ENCODE data around the gene HOXD9.

HOXD9 gene

GRCh38 chr2:176103194-176103593 is 19.3 kb upstream of the HOXD9 start:
- no peak overlapping the region for H3K18ac ChIP-seq (ENCODE audit: low read length)
- H2AFZ ChIP-seq (ENCODE audit: insufficient read depth, low read length, poor library complexity) = no peak overlapping the region
- DNase-seq = no peak
- no peak overlapping the region for H3K4me3 ChIP-seq (ENCODE audit: low read depth, low read length)
- no peak overlapping the region for H4K8ac ChIP-seq (ENCODE audit: low read depth, low read length)
- no peak overlapping the region for H2BK5ac ChIP-seq (ENCODE audit: low read depth, low read length, poor library complexity)
- H3K4me2 ChIP-seq (ENCODE audit: low read length) = no peak overlapping the region
- H2BK120ac ChIP-seq (ENCODE audit: insufficient read depth, low read length, poor library complexity) = no peak overlapping the region
- WGBS (ENCODE audit: extremely low coverage, insufficient coverage, insufficient read length) = no CpG with 5 or more reads among the region's 7 CpGs
- H3K79me1 ChIP-seq (ENCODE audit: low read length) = peaks cover 4% of the 10 kb centered on the region
- no peaks in the 10 kb centered on the region for H3K79me2 ChIP-seq (ENCODE audit: control insufficient read depth, insufficient read depth, low read length, poor library complexity)
- H3K27me3 ChIP-seq (ENCODE audit: insufficient read depth, low read length) = peaks cover 91% of the 10 kb centered on the region
- H4K12ac ChIP-seq (ENCODE audit: low read depth, low read length) = no peak overlapping the region
- peaks cover 10 to 25% of the 10 kb centered on the region in 2 experiments for H3K4me1 ChIP-seq (ENCODE audit: control insufficient read depth in 1 of 2, insufficient read depth in 2 of 2, low read length in 2 of 2)
- no peak overlapping the region for H3K4ac ChIP-seq (ENCODE audit: low read depth, low read length)
- no peak overlapping the region for H4K91ac ChIP-seq (ENCODE audit: low read depth, low read length)
- no peak overlapping the region for H3K14ac ChIP-seq (ENCODE audit: low read length)
- no peak overlapping the region for H3K9ac ChIP-seq (ENCODE audit: low read length)
- no peak overlapping the region for H3K23ac ChIP-seq (ENCODE audit: low read length)
- no peak overlapping the region for H2AK5ac ChIP-seq (ENCODE audit: low read length)
- no peak overlapping the region for H2BK12ac ChIP-seq (ENCODE audit: low read length)
- H3K9me3 ChIP-seq (ENCODE audit: insufficient read depth, low read depth, low read length) = peaks cover 16% of the 10 kb centered on the region
- no peak overlapping the region for H3K27ac ChIP-seq (ENCODE audit: low read depth, low read length)
- no peaks in the 10 kb centered on the region for H3K36me3 ChIP-seq (ENCODE audit: control insufficient read depth in 1 of 2, insufficient read depth in 2 of 2, low read length in 2 of 2)

GRCh38 chr2:176103742-176104315 is 18.7 kb upstream of the HOXD9 start:
- no peak overlapping the region for H4K91ac ChIP-seq (ENCODE audit: low read depth, low read length)
- no peak overlapping the region for H2BK12ac ChIP-seq (ENCODE audit: low read length)
- WGBS (ENCODE audit: extremely low coverage, insufficient coverage, insufficient read length) = no CpG with 5 or more reads among the region's 17 CpGs
- no peak overlapping the region for H4K8ac ChIP-seq (ENCODE audit: low read depth, low read length)
- H3K9ac ChIP-seq (ENCODE audit: low read length) = no peak overlapping the region
- H2AFZ ChIP-seq (ENCODE audit: insufficient read depth, low read length, poor library complexity) = no peak overlapping the region
- H3K79me1 ChIP-seq (ENCODE audit: low read length) = peaks cover 4% of the 10 kb centered on the region
- H3K27ac ChIP-seq (ENCODE audit: low read depth, low read length) = no peak overlapping the region
- no peak overlapping the region for H4K12ac ChIP-seq (ENCODE audit: low read depth, low read length)
- peaks cover 14% of the 10 kb centered on the region for H3K9me3 ChIP-seq (ENCODE audit: insufficient read depth, low read depth, low read length)
- no peak for DNase-seq
- H3K23ac ChIP-seq (ENCODE audit: low read length) = no peak overlapping the region
- H2AK5ac ChIP-seq (ENCODE audit: low read length) = no peak overlapping the region
- no peak overlapping the region for H2BK120ac ChIP-seq (ENCODE audit: insufficient read depth, low read length, poor library complexity)
- no peak overlapping the region for H2BK5ac ChIP-seq (ENCODE audit: low read depth, low read length, poor library complexity)
- no peak overlapping the region for H3K4me3 ChIP-seq (ENCODE audit: low read depth, low read length)
- H3K27me3 ChIP-seq (ENCODE audit: insufficient read depth, low read length) = peaks cover 91% of the 10 kb centered on the region
- peak overlapping the region; percentile 42 for H3K4me2 ChIP-seq (ENCODE audit: low read length)
- no peak overlapping the region for H3K4ac ChIP-seq (ENCODE audit: low read depth, low read length)
- no peaks in the 10 kb centered on the region for H3K36me3 ChIP-seq (ENCODE audit: control insufficient read depth in 1 of 2, insufficient read depth in 2 of 2, low read length in 2 of 2)
- no peaks in the 10 kb centered on the region for H3K79me2 ChIP-seq (ENCODE audit: control insufficient read depth, insufficient read depth, low read length, poor library complexity)
- H3K4me1 ChIP-seq (ENCODE audit: control insufficient read depth in 1 of 2, insufficient read depth in 2 of 2, low read length in 2 of 2) = peaks cover 10 to 19% of the 10 kb centered on the region in 2 experiments
- no peak overlapping the region for H3K14ac ChIP-seq (ENCODE audit: low read length)
- H3K18ac ChIP-seq (ENCODE audit: low read length) = no peak overlapping the region

DNA sequence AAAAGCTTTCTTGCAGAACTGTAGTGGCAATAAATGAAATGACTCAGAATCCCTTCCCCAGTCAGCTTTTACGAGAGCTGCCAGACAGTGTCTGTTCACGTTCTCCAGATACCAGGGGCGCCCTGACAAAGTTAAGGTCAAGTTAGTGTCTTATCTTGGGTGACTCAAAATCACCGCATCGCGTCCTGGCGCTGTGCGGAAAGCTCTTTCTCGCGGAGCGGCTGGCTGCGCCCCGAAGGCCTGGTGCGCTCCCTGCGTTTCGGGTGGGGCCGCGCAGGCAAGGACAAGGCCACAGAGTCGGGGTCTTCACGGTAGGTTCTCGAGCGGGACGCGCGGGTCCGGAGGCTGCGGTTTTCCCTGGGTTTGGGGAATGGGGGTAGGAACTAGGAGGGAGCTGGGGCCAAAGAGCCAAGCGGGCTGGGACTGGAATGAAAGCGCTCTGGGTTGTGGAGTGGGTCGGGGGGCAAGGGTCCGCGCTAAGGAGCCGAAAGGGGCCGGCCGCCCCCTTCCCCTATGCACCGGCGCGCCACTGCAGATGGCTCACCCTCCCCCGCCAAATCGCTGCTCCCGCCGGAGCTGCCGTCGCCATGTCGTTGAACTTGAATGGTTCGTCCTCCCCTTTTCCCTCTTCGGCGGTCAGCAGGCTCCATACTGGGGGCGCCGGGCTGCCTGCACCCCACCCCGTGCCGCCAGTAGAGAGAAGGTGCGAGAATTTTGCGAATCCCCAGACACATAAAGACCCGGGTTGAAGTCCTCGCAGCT is 18.0 kb upstream of the HOXD9 start:
- peak overlapping the region; percentile 55 for H3K4me3 ChIP-seq (ENCODE audit: low read depth, low read length)
- H2BK12ac ChIP-seq (ENCODE audit: low read length) = no peak overlapping the region
- H2BK5ac ChIP-seq (ENCODE audit: low read depth, low read length, poor library complexity) = no peak overlapping the region
- H3K14ac ChIP-seq (ENCODE audit: low read length) = no peak overlapping the region
- H3K9ac ChIP-seq (ENCODE audit: low read length) = no peak overlapping the region
- peaks cover 91% of the 10 kb centered on the region for H3K27me3 ChIP-seq (ENCODE audit: insufficient read depth, low read length)
- no peak overlapping the region for H2AFZ ChIP-seq (ENCODE audit: insufficient read depth, low read length, poor library complexity)
- no peak overlapping the region for H3K4ac ChIP-seq (ENCODE audit: low read depth, low read length)
- H3K4me1 ChIP-seq (ENCODE audit: control insufficient read depth in 1 of 2, insufficient read depth in 2 of 2, low read length in 2 of 2) = peaks cover 10 to 19% of the 10 kb centered on the region in 2 experiments
- no peak for DNase-seq
- no peak overlapping the region for H4K8ac ChIP-seq (ENCODE audit: low read depth, low read length)
- H3K79me1 ChIP-seq (ENCODE audit: low read length) = peaks cover 4% of the 10 kb centered on the region
- H3K4me2 ChIP-seq (ENCODE audit: low read length) = peak overlapping the region; percentile 42
- H3K79me2 ChIP-seq (ENCODE audit: control insufficient read depth, insufficient read depth, low read length, poor library complexity) = no peaks in the 10 kb centered on the region
- no peak overlapping the region for H3K23ac ChIP-seq (ENCODE audit: low read length)
- H2BK120ac ChIP-seq (ENCODE audit: insufficient read depth, low read length, poor library complexity) = peak overlapping the region; percentile 18
- WGBS (ENCODE audit: extremely low coverage, insufficient coverage, insufficient read length) = no CpG with 5 or more reads among the region's 56 CpGs
- peak overlapping the region; percentile 3 for H4K91ac ChIP-seq (ENCODE audit: low read depth, low read length)
- peaks cover 14% of the 10 kb centered on the region for H3K9me3 ChIP-seq (ENCODE audit: insufficient read depth, low read depth, low read length)
- no peak overlapping the region for H3K18ac ChIP-seq (ENCODE audit: low read length)
- no peak overlapping the region for H2AK5ac ChIP-seq (ENCODE audit: low read length)
- no peak overlapping the region for H3K27ac ChIP-seq (ENCODE audit: low read depth, low read length)
- peak overlapping the region; percentile 31 for H4K12ac ChIP-seq (ENCODE audit: low read depth, low read length)
- no peaks in the 10 kb centered on the region for H3K36me3 ChIP-seq (ENCODE audit: control insufficient read depth in 1 of 2, insufficient read depth in 2 of 2, low read length in 2 of 2)

DNA sequence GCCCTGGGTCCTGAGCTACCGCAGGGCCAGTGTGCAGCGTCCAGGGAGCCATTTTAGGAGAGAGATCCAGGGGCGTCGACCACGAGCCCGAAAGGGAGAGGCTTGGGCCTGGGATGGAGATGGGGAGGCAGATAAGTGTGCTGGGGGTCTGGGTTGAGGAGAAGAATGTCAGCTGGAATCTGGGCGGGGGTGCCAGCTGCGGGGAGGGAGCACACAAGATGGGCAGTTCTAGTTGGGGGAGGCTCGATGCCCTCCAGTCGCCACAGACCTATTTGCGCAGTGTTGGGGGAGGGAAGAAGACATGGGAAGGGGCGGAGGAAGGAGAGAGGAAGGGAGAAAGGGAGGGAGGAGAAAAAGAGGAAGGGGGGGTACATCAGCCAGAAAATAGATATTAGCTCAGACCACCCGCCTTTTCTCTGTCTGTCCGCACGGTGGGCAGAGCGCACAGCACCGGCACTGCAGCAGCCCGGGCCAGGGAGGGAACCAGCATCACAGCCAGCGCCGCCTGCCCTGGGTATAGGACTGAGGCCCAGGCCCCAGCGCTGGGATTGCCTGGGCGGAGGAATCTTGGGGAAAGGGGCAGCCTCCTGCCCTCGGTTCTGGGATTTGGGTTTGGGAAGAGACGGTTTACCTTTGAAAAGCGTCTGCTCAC is 17.3 kb upstream of the HOXD9 start:
- Histone ChIP-seq H3K4me3 (ENCODE audit: low read depth, low read length) (no peak overlapping the region), H3K9ac (ENCODE audit: low read length) (no peak overlapping the region), H2AFZ (ENCODE audit: insufficient read depth, low read length, poor library complexity) (no peak overlapping the region), H3K23ac (ENCODE audit: low read length) (no peak overlapping the region), H3K79me1 (ENCODE audit: low read length) (peaks cover 4% of the 10 kb centered on the region), H2BK5ac (ENCODE audit: low read depth, low read length, poor library complexity) (no peak overlapping the region), H3K4me1 (ENCODE audit: control insufficient read depth in 1 of 2, insufficient read depth in 2 of 2, low read length in 2 of 2) (peaks cover 7 to 13% of the 10 kb centered on the region in 2 experiments), H3K14ac (ENCODE audit: low read length) (no peak overlapping the region), H4K8ac (ENCODE audit: low read depth, low read length) (no peak overlapping the region), H4K91ac (ENCODE audit: low read depth, low read length) (no peak overlapping the region), H2BK12ac (ENCODE audit: low read length) (no peak overlapping the region), H3K4ac (ENCODE audit: low read depth, low read length) (no peak overlapping the region), H3K27ac (ENCODE audit: low read depth, low read length) (no peak overlapping the region), H3K4me2 (ENCODE audit: low read length) (peak overlapping the region; percentile 42), H2AK5ac (ENCODE audit: low read length) (no peak overlapping the region), H3K79me2 (ENCODE audit: control insufficient read depth, insufficient read depth, low read length, poor library complexity) (no peaks in the 10 kb centered on the region), H3K36me3 (ENCODE audit: control insufficient read depth in 1 of 2, insufficient read depth in 2 of 2, low read length in 2 of 2) (no peaks in the 10 kb centered on the region), H2BK120ac (ENCODE audit: insufficient read depth, low read length, poor library complexity) (no peak overlapping the region), H3K27me3 (ENCODE audit: insufficient read depth, low read length) (peaks cover 91% of the 10 kb centered on the region), H3K9me3 (ENCODE audit: insufficient read depth, low read depth, low read length) (peaks cover 11% of the 10 kb centered on the region), H3K18ac (ENCODE audit: low read length) (no peak overlapping the region), H4K12ac (ENCODE audit: low read depth, low read length) (no peak overlapping the region)
- no CpG with 5 or more reads among the region's 25 CpGs for WGBS (ENCODE audit: extremely low coverage, insufficient coverage, insufficient read length)
- no peak for DNase-seq

All from trophoblast cell (in vitro differentiated cells and primary cell).